K562 (cell line): ENCODE data around the gene DRAXIN. TPM values are rescaled to one million over a fixed set of nuclear protein-coding genes. Genes with fewer than 3 reads are reported as not detected.

Experiments used
- ARID1B ChIP-seq: fragments of 450-650 bp; IDR thresholded peaks from 2 replicates; pipeline ENCODE4 v1.6.1; 2016; ENCODE audit warnings: antibody characterized with exemption, mild to moderate bottlenecking, inconsistent platforms
- BHLHE40 ChIP-seq: IDR thresholded peaks from 2 replicates; pipeline ENCODE4 v1.6.1; 2011; ENCODE audit warnings: low read length, improper control_type of control experiment
- CBFA2T3 ChIP-seq: fragments of 450-650 bp; IDR thresholded peaks from 2 replicates; pipeline ENCODE4 v1.6.1; 2017
- CCNT2 ChIP-seq: IDR thresholded peaks from 2 replicates; pipeline ENCODE4 v1.6.1; 2011; ENCODE audit warnings: borderline replicate concordance, low read depth, mild to moderate bottlenecking, moderate library complexity, mixed read lengths, low read length; ENCODE audit not compliant: insufficient read length; ENCODE audit errors: extremely low read depth
- CTBP1 ChIP-seq: fragments of 450-650 bp; IDR thresholded peaks from 2 replicates; pipeline ENCODE4 v1.6.1; 2016; ENCODE audit warnings: borderline replicate concordance
- ELF1 ChIP-seq: fragments of 200-800 bp; sonication (Bioruptor generic); IDR thresholded peaks from 2 replicates; pipeline ENCODE4 v1.6.1; 2016; ENCODE audit warnings: missing genetic modification characterization, missing compliant biosample characterization
- FOXP1 ChIP-seq: sonication (generic); formaldehyde crosslinking; IDR thresholded peaks from 2 replicates; pipeline ENCODE4 v1.8.0; 2022; ENCODE audit warnings: mild to moderate bottlenecking, missing genetic modification reagents
- GATA2 ChIP-seq: sonication (generic); formaldehyde crosslinking; IDR thresholded peaks from 2 replicates; pipeline ENCODE4 v1.4.0; 2020; ENCODE audit warnings: mild to moderate bottlenecking, missing genetic modification reagents
- GATAD2A ChIP-seq: fragments of 450-650 bp; IDR thresholded peaks from 2 replicates; pipeline ENCODE4 v1.6.1; 2017
- HMGN3 ChIP-seq: IDR thresholded peaks from 2 replicates; pipeline ENCODE4 v1.6.1; 2011; ENCODE audit warnings: borderline replicate concordance, low read depth, mild to moderate bottlenecking, mixed read lengths, low read length; ENCODE audit not compliant: insufficient read length; ENCODE audit errors: extremely low read depth
- HNRNPLL ChIP-seq: fragments of 200-400 bp; formaldehyde crosslinking; IDR thresholded peaks from 2 replicates; pipeline ENCODE4 v1.6.1; 2017; ENCODE audit warnings: low read length, low read depth, mild to moderate bottlenecking; ENCODE audit not compliant: poor library complexity, severe bottlenecking
- ILF3 ChIP-seq: fragments of 450-650 bp; IDR thresholded peaks from 2 replicates; pipeline ENCODE4 v1.6.1; 2018; ENCODE audit warnings: antibody characterized with exemption, mild to moderate bottlenecking, moderate library complexity, borderline replicate concordance
- KLF16 ChIP-seq: IDR thresholded peaks from 2 replicates; pipeline ENCODE4 v1.6.1; 2016; ENCODE audit warnings: antibody characterized with exemption
- L3MBTL2 ChIP-seq: fragments of 450-650 bp; IDR thresholded peaks from 2 replicates; pipeline ENCODE4 v1.6.1; 2016; ENCODE audit warnings: mild to moderate bottlenecking, moderate library complexity
- LEF1 ChIP-seq: fragments of 450-650 bp; IDR thresholded peaks from 2 replicates; pipeline ENCODE4 v1.6.1; 2016; ENCODE audit warnings: mild to moderate bottlenecking
- PURB ChIP-seq: sonication (generic); formaldehyde crosslinking; IDR thresholded peaks from 2 replicates; pipeline ENCODE4 v1.9.0; 2021; ENCODE audit warnings: low read depth, mild to moderate bottlenecking, missing genetic modification reagents
- RBM22 ChIP-seq: fragments of 200-400 bp; formaldehyde crosslinking; IDR thresholded peaks from 2 replicates; pipeline ENCODE4 v1.6.1; 2018; ENCODE audit warnings: low read length, low read depth; ENCODE audit not compliant: poor library complexity, severe bottlenecking
- RBM25 ChIP-seq: fragments of 200-400 bp; formaldehyde crosslinking; IDR thresholded peaks from 2 replicates; pipeline ENCODE4 v1.6.1; 2018; ENCODE audit warnings: low read length, low read depth, moderate library complexity; ENCODE audit not compliant: severe bottlenecking
- SLC30A9 ChIP-seq: fragments of 250-450 bp; sonication (Bioruptor Pico); IDR thresholded peaks from 2 replicates; pipeline ENCODE4 v1.8.0; 2022; ENCODE audit warnings: mild to moderate bottlenecking, moderate library complexity
- SREBF1 ChIP-seq: fragments of 150-350 bp; IDR thresholded peaks from 2 replicates; pipeline ENCODE4 v1.6.1; 2014; ENCODE audit warnings: antibody characterized with exemption, low read depth, low read length, borderline replicate concordance
- ZNF165 ChIP-seq: fragments of 250-450 bp; sonication (Bioruptor Pico); IDR thresholded peaks from 2 replicates; pipeline ENCODE4 v1.4.0; 2020; ENCODE audit warnings: borderline replicate concordance
- ZNF408 ChIP-seq: fragments of 250-450 bp; sonication (Bioruptor Pico); IDR thresholded peaks from 2 replicates; pipeline ENCODE4 v1.4.0; 2020; ENCODE audit warnings: low read depth, mild to moderate bottlenecking, moderate library complexity
- polyA plus RNA-seq, 8 experiments: library from polyadenylated mRNA; depleted of rRNA in 4 of 8; stranded (reverse) in 5 of 8; unstranded in 3 of 8; fragments of >200 nt; fragmentation: Nextera tagmentation in 2 of 8; fragmentation: Illumina TruSeq in 1 of 8; extraction: Ambion mirVana in 2 of 8; extraction: Trizol in 1 of 8; gene quantifications; 2 replicates each; pipeline versions ENCODE4 v1.2.1 to v1.2.3, GENCODE V29; 2011 to 2014; ENCODE audit warnings: inconsistent platforms in 1 of 8, missing spikeins in 1 of 8
- total RNA-seq, 7 experiments: library from RNA; depleted of rRNA in 6 of 7; stranded (reverse); fragments of >200 nt in 6 of 7; fragmentation: Illumina TruSeq in 2 of 7; extraction: Trizol in 2 of 7; gene quantifications; 2 replicates each; pipeline versions ENCODE4 v1.2.1 to v1.2.3, GENCODE V29; 2011 to 2021; ENCODE audit warnings: low replicate concordance in 1 of 7
- TF ChIP-seq, protein P1 (sequence below): fragments of 150-350 bp; conservative IDR thresholded peaks from 2 replicates; pipeline ENCODE4 v1.6.1; 2014; ENCODE audit warnings: low read length
- TF ChIP-seq, protein P2 (sequence below): IDR thresholded peaks from 2 replicates; pipeline ENCODE4 v1.6.1; 2016; ENCODE audit warnings: missing genetic modification characterization, missing compliant biosample characterization

Gene DRAXIN
- total and polyA plus RNA-seq, 9 of the 15 experiments (the other 6 are each of a cell fraction or from before 2014, with no cell fraction given): 0.01 to 0.04 (median 0.01) TPM; not detected in 6

DNA sequence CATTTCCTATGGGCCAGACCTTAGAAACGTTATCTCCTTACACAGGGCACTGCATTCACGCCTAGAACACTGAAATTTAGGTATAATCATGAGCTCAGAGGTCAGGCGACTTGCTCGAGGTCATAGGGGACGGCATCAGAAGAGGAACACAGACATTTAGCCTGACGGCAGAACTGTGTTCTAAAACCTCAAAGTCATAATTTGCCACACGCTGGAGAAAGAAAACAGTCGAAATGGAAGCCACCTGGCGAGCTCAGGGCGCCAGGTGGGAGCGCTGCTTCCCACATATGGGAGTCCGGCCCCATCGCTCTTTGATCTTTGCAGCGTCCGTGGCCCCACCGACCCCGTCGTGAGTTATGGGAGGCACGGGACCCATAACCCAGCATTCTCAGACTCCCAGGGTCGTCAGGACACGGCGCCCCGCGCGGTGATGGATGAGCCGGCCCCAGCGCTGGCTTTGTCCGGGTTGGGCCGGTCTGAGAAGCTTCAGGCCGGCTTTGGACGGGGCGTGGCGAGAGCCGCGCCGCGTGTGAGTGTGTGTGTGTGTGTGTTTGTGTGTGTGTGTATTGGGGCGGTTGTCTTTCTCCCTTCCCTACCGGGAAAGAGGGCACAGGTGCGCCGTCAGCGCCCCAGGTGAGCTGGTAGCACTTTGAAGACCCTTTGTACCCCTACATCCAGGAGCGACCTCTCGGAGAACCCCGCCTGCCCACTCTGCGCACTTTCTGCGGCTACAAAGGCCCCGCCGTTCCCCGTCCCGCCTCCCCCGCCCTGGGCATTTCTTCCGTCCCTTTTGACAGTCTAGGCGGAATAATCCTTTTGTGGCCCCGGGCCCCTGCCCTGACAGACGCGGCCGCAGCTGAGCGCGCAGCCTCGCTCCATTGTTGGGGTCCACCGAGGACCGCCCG is 861 bp upstream of the DRAXIN start (continued):
- TF ChIP-seq, protein P1, sequence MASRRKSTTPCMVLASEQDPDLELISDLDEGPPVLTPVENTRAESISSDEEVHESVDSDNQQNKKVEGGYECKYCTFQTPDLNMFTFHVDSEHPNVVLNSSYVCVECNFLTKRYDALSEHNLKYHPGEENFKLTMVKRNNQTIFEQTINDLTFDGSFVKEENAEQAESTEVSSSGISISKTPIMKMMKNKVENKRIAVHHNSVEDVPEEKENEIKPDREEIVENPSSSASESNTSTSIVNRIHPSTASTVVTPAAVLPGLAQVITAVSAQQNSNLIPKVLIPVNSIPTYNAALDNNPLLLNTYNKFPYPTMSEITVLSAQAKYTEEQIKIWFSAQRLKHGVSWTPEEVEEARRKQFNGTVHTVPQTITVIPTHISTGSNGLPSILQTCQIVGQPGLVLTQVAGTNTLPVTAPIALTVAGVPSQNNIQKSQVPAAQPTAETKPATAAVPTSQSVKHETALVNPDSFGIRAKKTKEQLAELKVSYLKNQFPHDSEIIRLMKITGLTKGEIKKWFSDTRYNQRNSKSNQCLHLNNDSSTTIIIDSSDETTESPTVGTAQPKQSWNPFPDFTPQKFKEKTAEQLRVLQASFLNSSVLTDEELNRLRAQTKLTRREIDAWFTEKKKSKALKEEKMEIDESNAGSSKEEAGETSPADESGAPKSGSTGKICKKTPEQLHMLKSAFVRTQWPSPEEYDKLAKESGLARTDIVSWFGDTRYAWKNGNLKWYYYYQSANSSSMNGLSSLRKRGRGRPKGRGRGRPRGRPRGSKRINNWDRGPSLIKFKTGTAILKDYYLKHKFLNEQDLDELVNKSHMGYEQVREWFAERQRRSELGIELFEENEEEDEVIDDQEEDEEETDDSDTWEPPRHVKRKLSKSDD: no peak
- 0 out of 2 replicates have a peak, but pooled peaks have one; percentile 28 for TF ChIP-seq L3MBTL2
- no peak for TF ChIP-seq CCNT2
- peak; percentile 80 for TF ChIP-seq KLF16
- no peak for TF ChIP-seq ZNF408 (CRISPR knock-in tag)
- TF ChIP-seq ARID1B: peak; percentile 30; the same call in 1 of the 2 replicates
- TF ChIP-seq PURB (CRISPR knock-in tag): no peak
- no peak for TF ChIP-seq ILF3
- TF ChIP-seq CBFA2T3: peak; percentile 61
- peak; percentile 32; the same call in 1 of the 2 replicates for TF ChIP-seq CTBP1
- TF ChIP-seq HMGN3: peak; percentile 25
- no peak for TF ChIP-seq SLC30A9 (CRISPR knock-in tag)
- TF ChIP-seq GATA2 (CRISPR knock-in tag): 0 out of 2 replicates have a peak, but pooled peaks have one; percentile 14
- no peak for TF ChIP-seq SREBF1
- peak; percentile 46; the same call in 1 of the 2 replicates for TF ChIP-seq LEF1
- no peak for TF ChIP-seq HNRNPLL
- peak; percentile 35; the same call in 1 of the 2 replicates for TF ChIP-seq BHLHE40
- TF ChIP-seq RBM25: no peak
- no peak for TF ChIP-seq RBM22
- no peak for TF ChIP-seq ZNF165 (CRISPR knock-in tag)
- 0 out of 2 replicates have a peak, but pooled peaks have one; percentile 33 for TF ChIP-seq GATAD2A
- TF ChIP-seq, protein P2, sequence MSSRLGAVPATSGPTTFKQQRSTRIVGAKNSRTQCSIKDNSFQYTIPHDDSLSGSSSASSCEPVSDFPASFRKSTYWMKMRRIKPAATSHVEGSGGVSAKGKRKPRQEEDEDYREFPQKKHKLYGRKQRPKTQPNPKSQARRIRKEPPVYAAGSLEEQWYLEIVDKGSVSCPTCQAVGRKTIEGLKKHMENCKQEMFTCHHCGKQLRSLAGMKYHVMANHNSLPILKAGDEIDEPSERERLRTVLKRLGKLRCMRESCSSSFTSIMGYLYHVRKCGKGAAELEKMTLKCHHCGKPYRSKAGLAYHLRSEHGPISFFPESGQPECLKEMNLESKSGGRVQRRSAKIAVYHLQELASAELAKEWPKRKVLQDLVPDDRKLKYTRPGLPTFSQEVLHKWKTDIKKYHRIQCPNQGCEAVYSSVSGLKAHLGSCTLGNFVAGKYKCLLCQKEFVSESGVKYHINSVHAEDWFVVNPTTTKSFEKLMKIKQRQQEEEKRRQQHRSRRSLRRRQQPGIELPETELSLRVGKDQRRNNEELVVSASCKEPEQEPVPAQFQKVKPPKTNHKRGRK (tag): no peak
- TF ChIP-seq ELF1 (tag): no peak
- no peak for TF ChIP-seq FOXP1 (CRISPR knock-in tag)
